Measurements from ENCODE around the gene RRP8.
A peak's percentile ranks its signal among the peaks of the same experiment; 100 is the strongest.

Gene RRP8

DNA sequence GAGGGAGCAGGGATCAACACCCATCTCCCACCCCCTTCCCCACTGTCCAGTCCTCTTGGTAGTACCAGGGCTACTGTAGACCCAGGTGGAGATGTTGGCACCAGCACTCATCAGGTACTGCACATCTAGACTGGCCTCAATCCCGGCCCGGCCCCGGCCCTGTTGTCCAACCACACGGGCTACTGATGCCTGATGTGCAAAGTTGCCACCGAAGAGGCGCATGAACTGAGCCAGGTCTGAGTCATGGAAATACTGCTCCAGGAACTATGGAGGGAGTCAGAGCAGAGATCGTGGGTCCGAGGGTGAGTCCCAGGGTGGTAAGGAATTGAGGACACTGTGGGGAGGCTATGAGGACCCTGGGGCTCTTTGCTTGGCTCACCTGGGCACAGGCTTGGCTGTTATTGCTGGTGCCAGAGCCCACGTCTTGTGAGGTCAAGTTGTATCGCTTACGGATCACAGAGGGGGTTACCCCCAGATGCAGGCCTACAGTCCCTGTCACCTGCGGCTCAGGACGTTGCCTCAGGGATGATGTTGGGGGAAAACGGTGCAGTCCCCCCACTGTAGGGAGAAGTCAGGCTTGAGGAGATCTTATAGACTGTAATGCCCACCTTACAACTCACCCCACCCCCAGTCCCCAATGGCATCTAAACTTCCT lies 13.3 kb upstream of the RRP8 start:
- DNase-seq = no peak

DNA sequence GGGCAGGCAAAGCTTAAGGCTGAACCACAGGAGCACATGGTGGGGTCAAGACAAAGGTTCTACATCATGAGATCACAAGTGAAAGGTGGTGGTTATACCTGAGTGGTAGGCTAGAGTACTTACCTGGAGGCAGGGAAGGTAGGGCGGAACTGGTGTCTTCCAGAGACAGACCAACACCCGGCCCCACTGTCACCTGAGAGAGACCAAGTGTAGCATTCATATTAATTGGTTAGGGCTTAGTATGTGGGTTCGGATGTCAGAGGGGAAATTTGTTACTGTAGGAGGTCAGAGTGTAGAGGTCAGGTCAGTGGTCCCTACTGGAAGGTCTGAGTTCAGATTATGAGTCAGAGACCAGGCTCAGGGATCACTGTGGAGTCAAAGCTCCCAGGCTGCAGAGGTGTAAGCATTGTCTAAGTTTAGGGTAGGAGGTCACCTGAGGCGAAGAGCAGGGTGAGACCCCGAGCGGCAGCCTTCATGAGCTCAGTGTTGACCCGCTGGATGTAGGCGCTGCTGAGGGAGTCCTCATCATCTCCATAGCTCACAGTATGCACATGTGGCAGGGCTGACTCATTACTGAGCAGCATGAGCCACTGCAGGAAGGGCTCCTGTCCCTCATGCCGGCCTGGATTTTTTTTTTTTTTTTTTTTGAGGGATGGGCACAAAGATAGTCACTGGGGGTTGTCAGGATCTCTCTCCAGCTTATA lies 12.6 kb upstream of the RRP8 start:
- DNase-seq = no peak

DNA sequence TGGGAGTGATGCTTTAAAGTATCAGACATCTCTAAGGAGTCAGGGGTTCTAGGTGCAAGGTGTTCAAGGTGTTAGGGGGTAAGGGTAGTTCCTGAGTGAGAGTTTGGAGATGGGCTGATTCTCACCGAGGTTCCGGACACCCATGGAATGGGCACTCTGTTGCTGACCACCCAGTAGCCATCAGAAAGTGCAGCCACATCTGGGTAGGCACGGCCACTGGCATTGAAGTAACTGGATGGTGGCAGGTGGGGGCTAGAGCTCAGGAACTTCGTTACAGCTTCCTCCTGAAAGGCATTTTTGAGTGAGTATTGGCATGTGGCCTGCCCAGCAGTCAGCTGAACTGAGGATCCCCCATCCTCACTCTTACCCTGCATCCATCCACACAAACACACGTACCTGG lies 11.6 kb upstream of the RRP8 start:
- DNase-seq = no peak

DNA sequence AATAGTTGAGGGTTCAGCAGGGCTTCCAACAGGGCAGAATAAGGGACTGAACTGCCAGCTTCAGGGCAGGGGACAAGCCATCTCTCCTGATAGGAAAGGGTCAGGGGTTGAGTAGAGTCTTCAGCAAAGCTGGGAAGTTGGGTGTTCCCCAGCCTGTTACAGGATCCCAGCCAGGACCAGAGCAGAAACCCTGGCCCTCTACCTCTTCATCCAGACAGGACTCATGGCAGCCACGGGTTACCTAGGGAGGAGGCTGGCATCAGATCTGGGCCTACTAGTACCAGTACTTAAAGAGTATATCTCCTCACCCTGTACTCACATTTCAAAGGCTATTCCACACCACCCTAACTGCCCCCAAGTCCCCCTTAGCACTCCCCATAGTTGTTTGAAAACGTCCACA lies 11.0 kb upstream of the RRP8 start:
- no peak for DNase-seq

DNA sequence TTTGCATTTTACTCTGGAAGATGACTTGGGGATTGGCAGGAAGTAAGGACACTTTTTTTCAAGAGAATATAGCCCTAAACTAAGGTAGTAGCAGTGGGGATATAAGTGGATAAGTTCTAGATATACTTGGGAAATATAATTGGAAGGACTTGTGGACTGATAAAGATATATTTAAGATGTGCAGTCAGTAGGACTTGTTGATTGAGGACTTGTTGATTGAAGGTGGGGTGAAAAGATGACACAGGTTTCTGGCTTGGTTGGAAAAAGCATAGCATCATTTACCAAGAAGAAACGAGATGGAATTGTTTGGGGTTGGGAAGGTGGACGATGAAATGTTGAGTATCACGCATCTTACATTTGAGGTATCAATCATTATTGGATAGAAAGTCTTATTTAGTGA lies 10.1 kb upstream of the RRP8 start:
- DNase-seq = no peak

DNA sequence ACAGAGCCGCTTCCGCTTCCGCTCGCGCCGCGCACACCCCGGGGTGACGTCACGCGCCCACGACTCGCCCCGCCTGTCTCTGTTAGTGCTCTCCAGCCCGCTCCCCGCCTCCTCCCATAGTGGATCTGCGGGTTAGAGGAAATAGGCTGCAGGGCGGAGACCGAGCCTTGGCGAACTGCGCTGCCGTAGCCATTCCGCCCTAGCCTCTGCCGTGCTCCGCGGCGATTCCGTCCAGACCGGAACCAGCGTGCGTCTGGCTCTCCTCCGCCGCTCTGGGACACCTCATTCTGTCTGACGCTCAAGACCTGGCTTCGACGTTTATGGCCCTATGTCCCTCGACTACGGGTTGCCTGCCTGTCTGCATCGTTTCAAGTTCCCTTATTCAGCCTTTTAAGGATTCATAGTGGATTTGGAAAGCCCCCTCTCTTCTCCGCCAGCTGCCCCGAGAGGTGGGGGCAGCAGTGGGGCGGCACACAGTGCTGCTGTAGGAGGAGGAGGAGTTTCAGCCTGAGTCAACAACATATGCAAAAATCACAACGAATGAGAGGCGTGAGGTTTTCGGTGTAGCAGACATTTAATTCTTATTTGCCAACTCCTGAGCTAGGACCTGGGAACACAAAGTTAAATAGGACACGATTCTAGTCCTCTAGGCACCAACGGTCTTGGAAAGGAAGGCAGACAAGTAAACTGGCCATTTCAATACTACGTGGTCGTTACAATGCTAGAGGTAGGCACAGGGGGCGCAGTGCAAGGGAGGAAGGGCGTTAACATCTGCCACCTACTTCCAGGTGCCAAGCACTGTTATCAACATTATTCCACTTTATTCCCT lies 9.0 kb upstream of the RRP8 start, which contains the start of gene TAF10:
Gene TAF10 (minus strand): TSS at position 4 of the 829 bp plus-strand sequence. CDS start 27 bp downstream, outside the sequence.
- peak; percentile 96 for DNase-seq

DNA sequence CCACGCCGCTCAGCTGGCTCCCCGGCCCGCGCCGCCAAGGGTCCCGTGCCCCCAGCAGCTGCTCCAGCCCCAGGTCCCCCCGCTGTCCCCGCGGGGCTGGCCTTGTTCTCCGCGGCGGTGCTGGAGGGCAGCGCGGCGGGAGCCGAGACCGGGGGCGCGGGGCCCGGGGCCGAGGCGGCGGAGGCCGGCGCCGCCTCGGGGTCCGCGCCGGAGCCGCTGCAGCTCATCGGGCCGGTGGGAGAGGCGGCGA lies 8.5 kb upstream of the RRP8 start:
- DNase-seq = no peak

DNA sequence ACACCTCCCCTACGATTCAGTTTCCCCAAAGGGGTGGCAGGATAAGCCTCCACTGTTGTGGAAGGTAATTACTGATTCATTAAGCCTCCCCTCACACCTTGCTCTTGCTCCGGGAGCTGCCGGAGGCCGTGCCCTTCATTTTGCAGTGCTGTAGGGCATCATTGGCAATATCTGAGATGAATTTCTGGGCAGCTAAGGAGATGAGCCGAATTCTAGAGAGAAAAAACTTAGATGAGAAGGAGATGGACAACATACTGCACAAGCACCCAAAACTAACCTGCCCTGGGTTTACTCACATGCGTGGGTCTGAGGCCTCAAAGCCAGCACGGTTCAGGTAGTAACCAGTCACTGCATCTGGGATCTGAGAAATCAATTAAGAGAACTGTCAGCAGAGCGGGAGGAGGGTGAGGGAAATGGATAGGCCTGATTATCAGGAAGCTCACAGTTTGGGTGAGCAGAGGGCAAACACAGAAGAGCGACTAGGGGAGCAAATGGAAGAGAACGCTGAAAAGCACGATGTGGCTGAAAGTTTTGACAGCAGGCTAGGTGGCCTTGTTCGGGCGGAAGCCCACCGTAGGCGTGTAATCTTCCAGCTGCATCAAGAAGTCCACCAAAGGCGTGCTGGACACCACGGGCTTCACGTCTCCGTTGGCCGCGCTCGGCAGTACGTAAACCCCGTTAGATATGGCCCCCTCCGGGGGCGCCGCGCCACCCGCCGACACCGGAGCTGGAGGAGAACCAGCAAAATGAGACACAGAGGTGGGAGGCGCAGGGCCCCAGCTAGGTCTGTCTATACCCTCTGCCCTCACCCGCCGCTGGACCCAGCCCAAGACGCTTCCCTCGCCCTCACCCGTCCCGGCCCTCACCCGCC lies 7.9 kb upstream of the RRP8 start:
- DNase-seq = no peak

DNA sequence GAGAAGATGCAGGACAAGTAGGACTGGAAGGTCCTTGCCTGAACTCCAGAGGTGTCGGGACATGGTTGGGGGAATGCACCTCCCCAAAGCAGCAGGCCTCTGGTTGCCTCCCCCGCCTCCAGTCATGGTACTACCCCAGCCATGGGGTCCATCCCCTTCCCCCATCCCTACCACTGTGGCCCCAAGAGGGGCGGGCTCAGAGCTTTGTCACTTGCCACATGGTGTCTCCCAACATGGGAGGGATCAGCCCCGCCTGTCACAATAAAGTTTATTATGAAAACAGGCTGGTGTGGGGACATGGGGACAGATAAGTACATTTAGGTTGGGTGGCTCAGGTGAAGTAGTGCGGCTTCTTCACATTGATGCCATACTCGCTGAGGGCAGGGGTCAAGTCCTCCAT lies 7.2 kb upstream of the RRP8 start:
- DNase-seq = no peak

DNA sequence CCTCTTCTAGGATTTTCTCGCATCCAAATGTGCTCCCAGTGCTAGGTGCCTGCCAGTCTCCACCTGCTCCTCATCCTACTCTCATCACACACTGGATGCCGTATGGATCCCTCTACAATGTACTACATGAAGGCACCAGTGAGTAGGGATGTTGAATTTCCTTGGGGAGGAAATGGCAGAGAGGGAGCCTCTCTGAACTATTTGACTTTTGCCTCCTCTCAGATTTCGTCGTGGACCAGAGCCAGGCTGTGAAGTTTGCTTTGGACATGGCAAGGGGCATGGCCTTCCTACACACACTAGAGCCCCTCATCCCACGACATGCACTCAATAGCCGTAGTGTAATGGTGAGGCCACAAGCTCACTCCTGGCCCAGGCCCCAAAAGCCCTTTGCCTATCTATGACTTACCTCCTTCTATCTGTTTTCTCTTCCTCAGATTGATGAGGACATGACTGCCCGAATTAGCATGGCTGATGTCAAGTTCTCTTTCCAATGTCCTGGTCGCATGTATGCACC lies 6.1 kb upstream of the RRP8 start:
- DNase-seq = no peak

DNA sequence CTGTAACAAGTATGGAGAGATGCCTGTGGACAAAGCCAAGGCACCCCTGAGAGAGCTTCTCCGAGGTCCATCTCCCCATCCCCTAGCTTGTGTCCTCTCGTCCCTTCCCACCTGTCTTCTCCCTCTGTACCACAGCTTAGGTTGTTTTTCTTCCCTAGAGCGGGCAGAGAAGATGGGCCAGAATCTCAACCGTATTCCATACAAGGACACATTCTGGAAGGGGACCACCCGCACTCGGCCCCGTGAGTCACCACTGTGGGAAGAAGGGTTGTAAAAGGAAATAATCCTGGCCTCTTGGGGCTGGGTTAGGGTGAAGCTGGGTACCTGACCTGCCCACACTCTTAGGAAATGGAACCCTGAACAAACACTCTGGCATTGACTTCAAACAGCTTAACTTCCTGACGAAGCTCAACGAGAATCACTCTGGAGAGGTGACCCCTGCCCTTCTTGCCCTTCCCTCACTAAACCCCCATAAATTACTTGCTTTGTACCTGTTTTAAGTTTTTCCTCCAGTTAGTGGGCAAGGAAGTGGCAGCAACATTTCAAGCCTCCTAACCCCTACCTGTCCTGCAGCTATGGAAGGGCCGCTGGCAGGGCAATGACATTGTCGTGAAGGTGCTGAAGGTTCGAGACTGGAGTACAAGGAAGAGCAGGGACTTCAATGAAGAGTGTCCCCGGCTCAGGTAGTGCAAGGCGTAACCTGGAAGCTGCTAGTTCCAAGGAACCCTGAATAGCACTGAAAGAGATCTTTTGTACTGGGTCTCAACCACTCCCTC lies 5.5 kb upstream of the RRP8 start:
- no peak for DNase-seq

DNA sequence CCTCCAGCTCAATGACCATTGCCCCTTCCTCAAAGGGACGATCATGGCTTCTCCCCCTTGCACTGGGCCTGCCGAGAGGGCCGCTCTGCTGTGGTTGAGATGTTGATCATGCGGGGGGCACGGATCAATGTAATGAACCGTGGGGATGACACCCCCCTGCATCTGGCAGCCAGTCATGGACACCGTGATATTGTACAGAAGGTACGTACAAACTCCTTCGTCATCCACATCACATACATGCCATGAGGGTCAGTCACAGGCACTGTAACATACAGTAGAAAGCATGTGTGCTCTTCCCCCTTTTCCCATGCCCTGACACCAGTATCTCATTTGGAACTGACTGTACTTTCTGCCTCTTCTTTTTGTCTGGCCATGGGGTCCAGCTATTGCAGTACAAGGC lies 4.6 kb upstream of the RRP8 start:
- no peak for DNase-seq

DNA sequence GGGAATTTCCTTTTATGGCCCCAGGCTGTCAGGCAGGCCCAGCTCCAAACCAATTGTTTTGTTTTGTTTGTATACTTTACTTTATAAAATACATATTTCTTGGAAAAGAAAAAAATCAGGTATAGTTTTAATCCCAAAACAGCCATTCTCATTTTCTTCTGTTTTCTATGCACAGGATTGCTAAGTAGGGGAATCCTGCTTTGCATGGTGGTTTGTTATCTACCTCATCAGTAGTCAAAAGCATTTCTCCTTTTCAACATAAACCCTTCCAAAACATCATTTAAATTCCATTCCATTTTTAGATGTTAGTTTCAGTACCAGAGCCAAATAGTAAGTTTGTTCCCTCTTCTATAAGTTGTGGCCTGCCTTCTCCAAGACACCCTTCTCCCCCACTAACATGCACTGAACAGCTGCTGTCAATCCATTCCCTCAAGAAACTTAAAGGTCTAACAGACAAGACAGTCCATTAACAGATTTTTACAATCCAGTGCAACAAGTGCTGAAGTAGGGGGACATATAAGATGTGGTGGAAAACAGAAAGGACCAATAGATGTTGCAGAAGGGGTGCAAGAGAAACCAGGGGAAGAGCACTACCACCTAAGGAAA lies 3.9 kb upstream of the RRP8 start:
- DNase-seq = no peak

DNA sequence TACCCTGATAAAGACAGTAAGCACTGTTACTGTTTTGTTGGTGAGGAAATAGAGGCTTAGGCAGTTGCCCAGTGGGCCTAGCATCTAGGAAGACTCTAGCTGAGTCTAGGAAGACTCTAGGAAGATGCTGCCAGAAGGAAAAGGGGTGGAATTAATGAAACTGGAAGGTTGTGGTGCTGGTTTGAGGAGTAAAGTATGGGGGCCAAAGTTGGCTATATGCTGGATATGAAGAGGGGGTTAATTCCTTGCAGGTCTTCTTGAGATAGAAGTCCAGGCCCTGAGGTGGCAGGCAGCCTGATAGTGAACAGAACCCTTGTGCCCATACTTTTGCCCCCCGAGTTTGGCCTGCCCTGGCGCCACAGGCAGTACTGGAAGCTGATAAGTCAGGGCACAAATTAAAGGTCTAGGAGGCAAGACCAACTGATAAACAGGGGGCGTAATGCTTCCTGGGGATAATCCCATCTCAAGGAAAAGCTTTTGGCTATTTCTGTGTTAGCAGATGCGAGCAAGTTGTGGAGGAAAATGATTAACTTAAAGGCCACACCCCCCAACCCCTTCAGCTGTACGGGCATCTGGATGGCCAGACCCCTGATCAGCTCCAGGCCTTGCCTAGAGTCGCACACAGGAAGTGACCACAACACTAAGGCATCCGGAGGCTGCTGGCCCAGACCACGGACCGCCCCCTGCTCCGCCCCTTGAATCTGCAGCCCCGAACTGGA lies 3.2 kb upstream of the RRP8 start:
- peak; percentile 84 for DNase-seq

DNA sequence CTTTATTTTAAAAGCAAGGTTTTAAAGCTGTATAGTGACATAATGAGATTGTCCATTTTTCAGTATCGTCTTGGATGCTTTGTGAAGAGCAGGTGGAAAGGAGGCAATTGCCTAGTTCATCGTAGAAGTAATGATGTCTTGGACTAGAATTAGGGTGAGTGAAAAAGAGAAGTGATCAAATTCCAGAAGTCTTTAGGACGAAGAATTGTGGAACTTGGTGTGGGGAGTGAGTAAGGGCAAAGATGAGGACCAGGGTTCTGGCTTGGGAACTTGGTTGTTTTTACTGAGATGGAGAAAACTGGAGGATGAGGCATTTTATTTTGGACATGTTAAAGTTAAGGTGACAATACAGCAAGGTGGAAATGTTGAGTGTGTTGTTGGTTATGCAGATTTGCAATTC lies 1.4 kb upstream of the RRP8 start:
- DNase-seq = no peak

DNA sequence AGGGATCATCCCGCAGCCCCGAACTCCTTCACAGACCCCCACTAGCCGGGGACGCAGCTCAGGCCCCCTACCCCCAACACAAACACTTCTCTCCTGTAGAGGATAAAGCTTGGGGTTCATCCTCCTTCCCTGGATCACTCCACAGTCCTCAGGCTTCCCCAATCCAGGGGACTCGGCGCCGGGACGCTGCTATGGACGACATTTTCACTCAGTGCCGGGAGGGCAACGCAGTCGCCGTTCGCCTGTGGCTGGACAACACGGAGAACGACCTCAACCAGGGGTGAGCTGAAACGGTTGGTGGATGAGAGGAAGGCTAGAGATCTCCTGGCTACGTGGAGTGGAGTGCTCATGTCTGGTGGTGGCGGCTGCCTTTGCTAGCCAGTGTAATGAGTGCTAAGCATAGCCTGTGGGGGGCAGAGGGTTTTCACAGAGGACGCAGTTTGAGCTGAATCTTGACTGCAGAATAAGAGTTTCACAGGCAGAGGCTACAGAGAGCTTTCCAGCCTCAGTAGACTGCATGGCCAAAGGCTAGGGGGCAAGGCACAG lies 738 bp upstream of the RRP8 start:
- peak; percentile 14 for DNase-seq

DNA sequence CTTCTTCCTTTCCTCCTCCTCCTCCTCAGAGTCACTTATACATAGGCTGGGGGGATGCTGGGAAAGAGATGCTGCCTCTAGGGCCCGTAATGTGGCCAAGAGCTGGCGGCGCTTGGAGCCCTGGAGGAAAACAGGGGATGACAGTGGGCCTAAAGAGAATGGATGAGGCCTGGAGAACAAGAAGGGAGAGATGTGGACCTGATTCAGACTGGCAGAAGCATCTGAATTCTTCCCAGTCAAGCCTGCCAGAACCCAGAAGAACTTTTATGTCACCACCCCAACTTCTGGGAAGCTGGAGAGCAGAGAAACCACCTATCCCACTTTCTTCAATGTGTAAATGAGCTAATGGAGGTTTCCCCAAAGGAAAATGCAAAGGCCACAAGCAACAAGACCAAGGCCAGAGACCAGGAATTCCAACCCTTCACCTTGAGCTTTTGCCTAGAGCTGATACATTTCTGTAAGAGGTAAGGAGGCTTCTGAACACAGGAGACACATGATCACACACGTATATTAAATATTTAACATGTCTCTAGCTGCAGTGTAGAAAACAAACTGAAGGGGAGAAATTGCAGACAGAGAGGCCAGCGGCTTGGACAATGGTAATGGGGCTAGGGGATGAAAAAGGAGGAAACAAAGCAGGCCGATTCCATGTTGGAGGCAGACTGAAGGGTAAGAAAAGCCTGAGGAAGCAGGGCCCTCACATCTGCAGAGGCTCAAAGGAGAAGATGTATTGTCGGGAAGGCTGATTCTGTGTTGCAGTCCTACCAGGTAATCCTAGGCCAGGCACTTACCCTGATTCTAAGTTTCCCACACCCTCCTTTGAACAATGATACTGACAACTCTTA lies 1.1 kb downstream of the RRP8 start:
- DNase-seq = no peak

DNA sequence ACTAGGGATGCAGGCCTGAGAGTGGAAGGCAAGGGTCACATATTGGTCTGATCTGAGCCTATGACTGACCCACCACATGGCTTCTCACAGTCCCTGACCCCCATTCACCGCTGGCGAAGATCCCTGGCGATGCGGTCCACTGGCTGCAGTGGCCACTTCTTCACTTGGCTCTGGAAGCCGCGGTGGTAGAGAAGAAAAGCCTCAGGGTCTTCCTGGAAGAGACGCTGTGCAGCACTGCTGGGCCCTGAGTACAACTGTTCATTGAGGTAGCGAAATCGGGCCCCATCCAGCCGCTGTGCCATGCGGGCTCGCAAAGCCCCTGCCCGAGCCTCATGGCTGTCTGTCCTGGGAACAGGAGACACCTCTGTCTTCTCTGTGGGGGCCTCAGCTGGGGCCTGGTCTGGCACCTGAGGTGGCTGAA lies 2.4 kb downstream of the RRP8 start:
- no peak for DNase-seq

DNA sequence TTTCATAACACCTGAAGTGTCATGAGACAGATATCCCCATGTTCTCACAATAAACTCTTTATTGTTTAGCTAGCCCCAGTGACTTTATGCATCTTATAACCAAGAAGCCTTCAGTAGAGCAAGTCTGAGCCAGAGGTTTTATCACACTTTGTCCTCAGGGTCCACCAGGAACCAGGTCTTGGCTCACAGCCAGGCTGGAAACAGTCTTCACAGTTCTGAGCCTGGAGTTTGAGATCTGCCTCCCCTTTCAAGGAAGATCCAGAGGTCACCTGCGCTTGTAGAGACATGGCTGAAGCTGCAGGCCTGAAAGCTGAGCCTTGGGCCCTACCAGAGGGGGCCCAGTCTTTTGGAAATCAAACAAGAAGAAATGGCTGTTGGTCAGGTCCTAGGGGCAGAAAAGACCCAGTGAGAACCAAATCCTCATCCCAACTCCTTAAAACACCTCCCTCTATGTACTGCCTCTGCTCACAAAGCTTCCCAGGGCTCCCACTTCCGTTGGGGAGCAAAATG lies 3.5 kb downstream of the RRP8 start:
- no peak for DNase-seq

DNA sequence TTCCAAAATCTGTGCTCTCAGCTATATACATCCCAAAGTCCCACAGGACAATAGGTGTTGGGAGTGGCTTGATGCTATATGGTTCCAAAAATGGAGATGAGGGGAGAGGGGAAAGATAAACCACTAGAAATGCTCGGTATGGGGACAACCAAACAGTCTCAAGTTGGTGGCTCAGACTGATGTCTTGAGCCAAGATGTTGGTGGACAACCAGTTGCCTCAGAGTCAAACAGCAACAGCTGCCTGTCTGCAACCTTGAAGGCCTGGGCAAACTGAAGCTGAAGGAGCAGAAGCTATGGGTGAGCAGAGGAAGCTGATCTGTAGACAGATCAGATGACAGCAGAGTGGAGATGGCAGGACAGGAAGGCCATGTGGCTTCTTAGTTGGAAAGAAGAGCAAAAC lies 4.0 kb downstream of the RRP8 start:
- DNase-seq = no peak

All from NCI-H2029 (cell line).